NK-92 (cell line): ENCODE data around the gene ZNF618.

Experiments
- DNase-seq: peaks from one replicate; lab custom pipeline; 2025; ENCODE audit not compliant: unreplicated experiment; lab: John Stamatoyannopoulos, UW

Gene ZNF618

DNA sequence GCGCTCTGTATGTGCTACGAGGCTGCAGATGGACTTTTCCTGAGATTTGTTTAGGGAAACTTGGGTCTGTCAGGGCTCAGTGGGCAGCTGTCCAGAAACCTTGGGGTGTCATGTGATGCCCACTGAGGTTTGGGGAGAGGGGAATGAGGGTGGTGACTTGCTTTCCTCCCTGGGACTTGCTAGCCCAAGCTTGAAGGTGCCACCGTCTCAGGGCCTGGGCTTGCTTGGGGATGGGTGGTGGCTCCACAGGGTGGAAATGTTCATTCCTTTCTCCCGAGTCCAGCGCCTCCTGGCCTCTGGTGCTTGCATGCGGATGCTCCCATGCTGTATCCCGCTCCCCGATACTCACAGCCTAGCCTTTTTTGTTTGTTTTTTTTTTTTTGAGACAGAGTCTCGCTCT is 33.3 kb downstream of the ZNF618 start:
- no peak for DNase-seq

DNA sequence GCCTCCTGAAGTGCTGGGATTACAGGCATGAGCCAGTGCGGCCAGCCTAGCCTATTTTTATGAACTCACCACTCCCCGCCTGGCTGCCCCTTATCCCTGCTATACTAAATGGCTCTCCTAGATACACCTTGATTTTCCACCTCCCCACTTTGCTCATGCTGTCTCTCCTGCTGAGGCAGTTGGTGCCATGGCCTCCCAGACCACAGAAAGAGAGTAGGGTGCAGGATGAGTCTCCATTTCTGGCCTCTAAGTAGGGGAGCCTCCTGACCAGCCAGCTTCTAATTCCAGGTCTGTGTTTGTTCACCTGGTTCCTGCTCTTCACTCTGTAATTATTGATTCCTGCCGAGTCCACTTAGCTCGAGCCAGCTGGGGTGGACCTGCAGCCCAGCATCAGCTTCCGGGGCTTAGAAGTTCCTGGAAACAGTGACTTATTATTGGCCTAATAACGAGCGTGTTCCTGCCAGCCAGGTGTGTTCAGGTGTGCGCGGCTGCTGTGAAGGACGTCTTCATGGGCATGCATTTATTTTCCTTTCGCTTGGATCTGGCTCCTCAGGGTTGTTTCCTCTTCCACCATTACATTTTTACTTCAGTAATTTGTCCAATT is 34.0 kb downstream of the ZNF618 start:
- DNase-seq, result no peak

DNA sequence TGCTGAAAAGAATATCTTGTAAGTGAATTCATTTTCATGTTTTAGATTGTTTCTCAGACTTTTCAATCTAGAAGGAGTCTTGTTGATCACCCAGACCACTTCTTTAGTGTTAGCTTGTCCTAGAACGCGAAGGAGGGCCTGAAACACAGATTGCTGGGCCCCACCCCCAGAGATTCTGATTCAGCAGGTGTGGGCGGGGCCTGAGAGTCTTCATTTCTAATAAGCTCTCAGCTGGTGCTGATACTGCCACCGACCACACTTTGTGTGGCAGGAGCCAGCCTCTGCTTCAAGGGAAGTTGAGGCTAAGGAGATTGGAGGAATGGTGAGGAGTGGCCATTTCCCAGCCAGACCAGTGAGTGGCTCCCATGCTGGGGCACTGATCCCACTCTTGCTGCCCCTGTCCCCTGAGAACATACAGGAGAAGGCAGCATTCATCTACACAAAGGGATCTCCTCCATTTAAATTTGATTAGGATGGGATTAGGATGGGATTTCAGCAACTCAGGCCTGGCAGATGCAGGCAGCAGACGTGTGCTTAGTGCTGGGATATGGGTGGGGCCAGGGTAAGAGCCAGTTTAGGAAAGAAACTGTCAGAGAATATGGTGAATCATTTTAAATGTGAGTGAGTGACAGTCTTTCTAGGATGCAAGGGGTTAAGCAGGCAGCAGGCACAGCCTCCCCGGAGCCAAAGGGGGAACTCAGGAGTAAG is 35.9 kb downstream of the ZNF618 start:
- DNase-seq, result no peak

DNA sequence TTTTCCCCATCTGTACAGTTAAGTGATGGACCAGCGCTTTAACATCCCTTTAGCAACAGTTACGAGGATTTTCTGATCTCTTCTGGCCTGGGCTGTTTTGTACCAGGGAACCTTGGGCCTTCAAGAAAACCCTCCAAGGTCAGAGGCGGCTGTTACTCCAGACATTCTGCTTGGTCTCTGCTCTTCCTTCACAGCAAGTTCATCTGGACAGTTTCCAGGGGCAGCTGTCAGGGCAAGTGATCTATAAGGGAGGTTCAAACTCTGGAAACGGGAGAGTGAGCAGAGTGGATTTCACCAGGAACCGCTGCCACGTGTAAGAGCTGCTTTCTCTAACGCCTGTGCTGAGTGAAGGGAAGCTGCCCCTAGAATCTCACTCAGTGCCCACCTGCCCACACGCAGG is 36.7 kb downstream of the ZNF618 start:
- DNase-seq, result no peak

DNA sequence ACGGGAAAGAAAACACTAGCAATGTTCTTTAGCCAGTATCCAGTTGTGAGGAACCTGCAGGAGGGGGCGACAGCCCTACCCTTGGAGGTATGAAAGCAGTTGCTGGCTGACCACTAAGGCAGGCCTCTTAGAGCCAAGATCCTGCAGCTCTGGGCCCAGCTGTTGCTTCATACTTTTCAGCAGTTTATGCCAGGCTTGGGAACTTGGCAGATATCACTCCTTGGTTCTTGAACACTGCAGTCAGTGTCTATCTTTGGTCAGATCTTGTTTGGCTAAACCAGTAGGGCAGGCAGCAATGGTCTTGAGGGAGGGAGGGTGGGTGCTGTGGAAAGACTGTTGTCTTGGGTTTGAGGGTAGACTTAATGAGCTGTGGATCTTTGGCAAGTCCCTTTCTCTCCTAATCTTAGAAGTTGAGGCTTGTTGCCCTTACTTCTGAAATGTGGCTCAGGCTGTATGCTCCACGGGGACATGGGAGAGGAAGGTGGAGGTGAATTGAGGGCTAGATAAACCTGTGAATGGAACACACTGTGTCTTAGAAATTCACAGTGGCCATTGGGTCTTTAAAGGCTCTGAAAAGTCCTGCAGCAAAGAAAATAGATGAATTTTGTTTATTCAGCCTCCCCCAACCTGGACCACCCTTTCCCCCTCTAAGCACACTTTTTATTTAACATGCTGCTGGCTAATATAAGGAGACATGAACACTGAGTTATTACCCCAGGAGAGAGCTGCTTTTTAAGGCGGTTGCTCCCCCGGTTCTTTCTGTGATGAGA is 37.5 kb downstream of the ZNF618 start:
- DNase-seq, result no peak

DNA sequence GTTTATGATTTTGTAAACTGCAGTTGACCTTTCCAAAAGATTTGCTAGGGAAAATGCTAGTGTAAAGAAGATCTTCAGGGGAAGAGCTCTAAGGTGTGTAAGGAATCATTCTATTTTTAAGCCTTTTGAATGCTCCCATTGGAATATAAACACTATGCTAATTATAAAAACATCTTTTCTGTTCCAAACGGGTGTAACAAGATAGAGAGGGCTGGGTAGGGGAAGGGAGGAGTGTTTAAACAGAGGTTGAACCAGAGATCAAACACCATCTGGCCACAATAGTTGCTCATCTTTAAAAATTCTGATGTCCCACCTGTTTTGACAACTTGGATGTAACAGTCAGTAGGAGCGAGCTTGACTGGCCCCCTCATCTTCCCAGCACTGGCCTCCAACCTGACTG is 38.4 kb downstream of the ZNF618 start:
- no peak for DNase-seq

DNA sequence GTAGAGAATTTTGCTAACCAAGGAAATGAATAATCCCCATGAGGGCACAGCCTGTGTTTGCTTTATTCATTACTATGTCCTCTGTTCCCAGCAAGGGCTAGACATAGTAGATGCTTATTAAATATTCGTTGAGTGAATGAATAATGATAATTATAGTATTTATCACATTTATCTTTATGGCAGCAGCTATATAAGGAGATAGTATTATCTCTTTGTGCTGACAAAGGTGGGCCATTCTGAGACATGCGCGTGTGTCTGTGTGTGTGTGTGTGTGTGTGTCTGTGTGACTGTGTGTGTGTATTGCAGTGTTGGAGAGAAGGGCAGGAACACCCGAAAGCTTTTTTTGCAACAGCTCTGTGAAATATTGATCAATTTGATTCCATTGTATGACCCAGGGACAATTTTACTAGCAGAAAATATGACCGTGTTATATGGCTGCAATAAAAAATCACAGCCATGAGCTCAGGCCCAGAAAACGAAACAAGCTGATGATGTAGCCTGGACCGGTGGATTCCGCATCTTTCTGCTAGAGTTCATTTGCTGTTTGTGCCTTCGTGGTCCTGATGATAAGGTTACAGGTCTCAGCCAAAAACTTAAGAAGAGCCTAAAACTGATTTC is 39.8 kb downstream of the ZNF618 start:
- DNase-seq, result no peak

DNA sequence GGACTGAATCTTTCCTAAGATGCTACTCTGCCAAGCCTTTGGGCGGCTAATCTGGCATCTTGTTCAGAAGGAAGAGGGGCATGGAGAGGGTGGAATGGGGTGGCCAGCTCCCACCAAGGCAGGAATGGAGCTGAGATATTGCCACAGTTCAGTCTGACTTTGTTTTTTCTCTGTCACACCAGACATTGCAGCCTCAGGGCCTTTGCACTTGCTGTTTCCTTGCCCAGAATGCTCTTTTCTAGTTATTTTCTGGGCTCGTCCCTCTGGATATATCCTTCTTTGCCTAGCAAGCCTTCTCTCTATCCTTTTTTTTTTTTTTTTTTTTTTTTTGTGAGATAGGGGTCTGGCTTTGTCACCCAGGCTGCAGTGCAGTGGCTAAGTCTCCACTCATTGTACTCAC is 40.8 kb downstream of the ZNF618 start:
- no peak for DNase-seq

DNA sequence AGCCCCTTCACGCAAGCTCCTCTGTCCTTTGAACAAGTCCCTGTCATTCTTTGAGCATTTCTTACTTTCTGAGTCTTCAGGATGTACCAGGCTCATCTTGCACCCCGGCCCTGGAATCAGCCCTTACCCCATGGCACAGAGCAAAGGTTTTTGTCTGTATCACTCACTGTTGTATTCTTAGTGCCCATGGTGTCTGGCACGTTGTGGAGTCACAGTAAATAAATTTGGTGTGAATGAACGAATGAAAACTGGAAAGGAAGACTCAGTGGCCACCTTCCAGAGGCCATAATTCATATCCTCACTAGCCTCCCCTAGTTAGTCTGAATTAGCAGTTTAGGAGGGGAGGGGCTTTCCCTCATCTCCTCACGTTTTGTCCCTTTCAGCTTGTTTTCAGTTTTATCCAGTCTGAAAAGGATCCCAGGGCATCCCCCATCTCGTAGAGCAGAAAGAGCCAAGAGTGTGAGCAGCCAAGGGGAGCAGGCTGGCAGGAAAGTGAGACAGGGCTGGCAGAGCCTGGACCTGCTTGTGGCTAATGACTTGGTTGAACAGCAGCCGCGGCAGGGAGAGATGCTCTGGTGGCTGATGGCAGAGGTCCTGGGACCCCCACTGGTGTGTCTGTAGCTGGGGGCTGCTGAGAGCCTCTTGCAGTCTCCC is 42.7 kb downstream of the ZNF618 start:
- no peak for DNase-seq

DNA sequence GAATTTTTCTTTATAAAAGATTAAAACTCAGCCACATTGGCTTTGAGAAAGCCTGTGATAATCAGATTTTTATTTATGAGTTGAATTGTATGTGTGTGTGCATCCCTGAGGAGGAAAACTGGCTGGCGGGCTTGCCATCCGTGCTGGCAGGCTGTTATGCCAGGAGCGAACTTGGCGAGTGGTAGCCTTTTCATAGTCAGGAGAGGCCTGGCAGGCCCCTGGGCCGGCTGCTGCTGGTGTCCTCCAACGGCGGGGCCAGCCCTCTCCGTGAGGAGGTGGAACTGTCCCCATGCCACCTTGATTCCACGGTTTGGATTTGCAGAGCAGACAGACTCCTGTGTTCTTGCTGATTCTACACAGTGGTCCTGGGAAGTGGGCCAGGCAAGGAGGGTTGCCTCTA is 43.3 kb downstream of the ZNF618 start:
- DNase-seq, result no peak

DNA sequence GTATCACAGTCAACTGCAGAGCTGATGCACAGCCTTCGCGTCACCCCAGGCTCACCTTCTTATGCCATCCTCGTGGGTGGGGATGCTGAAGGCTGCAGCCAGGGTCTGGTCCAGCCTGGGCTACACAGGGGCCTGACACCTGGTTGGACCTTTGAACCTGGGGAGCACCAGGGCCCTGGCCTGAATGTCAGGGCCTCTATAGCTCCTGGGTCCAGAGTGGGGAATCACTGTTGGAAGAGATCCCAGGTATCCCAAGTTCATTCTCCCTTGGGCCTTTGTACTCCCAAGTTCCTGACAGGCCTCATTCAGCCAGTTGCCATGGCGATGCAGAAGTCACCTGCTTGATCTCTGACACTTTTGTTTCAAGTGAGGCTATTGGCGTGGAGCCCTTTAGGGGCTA is 43.8 kb downstream of the ZNF618 start:
- DNase-seq, result no peak

DNA sequence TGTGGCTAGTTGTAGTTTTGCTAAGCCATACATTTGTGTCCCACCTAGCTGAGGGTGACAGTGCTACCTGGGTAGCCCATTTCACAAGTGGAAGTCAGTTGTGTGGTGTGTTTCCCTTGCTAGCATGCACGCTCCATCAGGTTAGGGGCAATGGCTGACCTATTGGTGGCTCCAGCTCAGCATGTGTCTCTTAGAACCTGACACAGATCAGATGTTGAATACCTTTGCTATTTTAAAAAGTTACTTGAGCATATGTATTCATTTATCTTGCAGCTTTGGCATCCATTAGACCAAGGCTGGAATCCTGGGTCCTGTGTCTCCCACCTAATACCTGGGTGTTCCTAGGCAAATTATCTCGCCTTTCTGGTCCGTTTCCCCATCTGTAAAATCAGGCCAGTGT is 44.8 kb downstream of the ZNF618 start:
- DNase-seq, result no peak

DNA sequence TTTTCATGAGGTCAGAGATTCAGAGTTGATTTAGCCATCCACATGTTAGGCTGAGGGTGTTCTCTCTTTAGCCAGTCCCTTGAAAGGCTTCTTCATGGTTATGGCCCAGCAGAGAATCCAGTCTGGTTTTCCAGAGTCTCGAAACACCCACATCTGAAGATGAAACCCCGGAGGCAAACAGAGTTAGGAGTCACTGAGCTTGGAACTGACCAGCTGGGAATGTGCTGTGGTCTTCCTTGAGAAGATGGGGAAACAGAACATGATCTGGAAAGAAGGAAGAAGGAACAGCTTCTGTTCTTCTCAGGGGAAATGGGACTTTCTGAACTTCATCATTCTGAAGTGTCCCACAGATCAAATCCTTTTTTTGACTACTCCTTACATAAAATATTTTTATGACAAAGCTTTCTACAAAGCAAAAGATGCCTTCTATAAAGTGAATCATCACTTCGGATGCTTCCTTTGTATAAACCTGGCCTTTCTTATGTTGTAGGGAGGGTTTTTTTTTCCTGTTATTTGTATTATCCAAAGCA is 45.4 kb downstream of the ZNF618 start:
- DNase-seq, result no peak

DNA sequence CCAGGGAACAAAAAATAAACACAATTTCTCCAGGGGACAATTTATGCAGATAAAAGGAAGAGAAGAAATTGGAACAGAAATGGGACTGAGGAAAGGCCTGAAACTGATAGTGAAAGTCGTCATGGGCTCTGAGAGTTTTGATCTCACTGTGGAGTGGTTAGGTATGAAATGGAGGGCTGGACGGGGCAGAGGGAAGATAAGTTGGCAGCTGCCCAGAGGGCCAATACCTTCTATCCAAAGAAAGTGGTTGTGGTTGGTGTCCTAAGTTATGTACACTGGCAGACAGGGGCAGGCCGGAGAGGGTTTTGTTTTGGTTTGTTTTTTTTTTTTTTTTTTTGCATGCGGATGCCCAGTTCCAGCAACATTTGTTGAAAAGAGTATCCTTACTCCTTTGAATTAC is 46.1 kb downstream of the ZNF618 start:
- no peak for DNase-seq

DNA sequence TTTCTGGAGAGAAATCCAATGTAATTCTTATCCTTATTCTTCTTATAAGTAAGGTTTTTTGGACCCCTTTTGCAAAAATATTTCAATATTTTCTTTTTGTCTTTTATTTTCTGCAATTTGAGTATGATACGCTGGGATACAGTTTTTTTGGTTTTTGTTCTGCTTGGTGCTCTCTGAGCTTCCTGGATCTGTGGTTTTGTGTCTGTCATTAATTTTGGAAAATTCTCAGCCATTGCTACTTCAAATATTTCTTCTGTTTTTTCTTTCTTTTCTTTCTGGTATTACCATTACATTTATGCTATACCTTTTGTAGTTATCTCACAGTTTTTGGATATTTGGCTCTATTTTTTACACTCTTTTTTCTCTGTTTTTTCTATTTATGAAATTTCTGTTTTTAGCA is 50.1 kb downstream of the ZNF618 start:
- DNase-seq, result no peak

DNA sequence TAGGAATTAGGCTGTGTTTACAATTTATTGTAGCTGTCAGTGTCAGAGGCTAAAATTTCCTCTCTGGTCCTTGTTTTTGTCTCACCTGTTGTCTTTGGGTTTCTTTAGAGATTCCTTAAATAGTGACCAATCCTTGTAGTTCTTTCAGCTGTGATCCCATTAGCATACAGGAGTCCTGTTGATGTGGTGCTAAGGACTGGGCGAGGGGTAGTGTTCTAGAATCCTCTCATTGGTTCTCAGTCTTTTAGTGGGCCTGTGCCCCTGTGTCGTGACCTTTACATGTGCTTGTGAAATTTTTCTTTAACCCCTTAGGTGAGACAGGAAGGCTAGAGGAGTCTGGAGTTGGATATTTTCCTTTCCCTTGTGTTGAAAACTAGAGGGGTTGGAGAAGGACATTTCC is 51.2 kb downstream of the ZNF618 start:
- DNase-seq, result no peak

DNA sequence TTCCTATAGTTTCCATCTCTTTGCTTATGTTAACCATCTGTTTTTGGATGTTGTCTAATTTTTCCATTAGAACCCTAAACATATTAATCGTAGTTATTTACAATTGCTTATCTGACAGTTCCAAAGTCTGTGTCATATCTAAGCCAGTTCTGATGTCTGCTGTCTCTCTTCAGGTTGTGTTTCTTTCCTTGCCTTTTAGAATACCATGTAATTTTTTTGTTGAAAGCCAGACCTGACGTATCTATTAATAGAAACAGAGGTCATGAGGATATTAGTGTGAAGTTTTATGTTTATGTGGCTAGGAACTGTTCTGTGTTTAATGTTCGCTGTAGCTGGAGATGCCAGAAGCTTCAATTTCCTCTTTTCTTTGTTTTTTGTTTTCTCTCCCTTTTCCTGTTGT is 52.2 kb downstream of the ZNF618 start:
- DNase-seq, result no peak

DNA sequence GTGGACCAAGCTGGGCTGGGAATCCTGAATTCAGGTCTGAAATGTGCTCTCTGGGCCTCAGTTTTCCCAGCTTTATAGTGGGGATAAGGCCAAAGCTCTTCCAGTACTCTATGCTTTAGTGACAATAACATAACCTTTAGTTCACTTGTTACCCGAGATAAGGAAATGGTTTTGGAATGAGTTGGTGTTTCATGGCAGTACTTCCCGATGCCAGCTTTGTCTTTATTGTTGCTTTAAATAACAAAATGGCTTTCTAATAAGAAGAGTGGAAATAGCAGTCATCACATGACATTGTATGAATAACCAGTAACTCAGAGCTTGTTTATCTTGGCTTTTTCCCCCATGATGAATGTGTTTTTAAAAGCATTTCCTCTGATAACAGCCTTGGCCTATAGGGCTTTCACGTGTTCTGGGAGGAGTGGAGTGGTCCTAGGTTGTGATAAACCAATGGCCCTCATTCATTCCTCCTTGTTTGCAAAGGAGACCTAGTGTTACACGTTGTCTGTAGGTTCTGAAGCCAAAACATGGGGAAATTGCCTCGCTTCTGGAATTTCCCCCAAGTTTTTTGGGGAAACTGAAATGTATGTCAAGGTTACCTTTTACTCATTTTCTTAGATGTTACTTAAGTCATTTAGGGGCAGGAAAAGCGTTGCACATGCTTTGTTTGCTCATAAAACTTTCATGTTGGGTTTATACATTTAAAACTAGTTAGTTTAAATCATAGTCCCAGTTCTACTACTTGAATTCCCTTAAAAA is 53.7 kb downstream of the ZNF618 start:
- no peak for DNase-seq

DNA sequence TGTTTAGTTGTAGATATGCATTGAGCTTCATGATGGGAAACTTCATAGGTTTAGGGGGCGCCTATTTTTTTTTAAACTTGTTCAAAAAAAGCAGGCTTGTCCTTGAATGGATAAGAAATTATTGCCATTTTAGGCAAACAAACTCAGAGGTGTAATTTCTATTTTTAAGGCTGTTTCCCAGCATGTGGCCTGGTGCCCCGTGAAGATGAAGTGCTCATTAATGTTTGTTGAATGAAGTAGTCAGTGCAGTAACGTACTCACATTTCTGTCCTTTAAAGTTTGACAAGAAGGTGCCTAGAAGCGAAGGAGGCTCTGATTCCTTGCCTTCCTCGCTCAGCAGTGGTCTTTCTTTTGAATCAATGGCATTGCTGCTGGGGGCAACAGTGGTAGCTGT is 54.3 kb downstream of the ZNF618 start:
- DNase-seq, result no peak

DNA sequence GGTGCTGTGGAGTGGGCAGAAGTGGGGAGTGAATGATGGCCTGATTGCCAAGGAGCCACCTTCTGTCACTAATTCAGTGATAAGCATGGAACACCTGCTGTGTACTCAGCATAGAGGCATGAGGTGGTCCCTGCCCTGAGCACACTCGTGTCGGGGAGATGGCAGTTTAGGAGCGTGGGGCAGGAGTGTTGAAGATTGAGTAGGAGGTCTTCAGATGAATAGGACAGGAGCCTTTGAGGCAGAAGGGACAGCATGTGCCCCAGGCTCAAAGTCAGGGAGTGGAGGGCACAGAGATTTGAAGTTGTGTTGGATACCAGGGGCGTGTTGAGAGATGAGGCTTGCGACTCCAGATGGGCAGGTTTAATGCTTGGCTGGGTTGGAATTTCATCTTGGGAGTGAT is 55.0 kb downstream of the ZNF618 start:
- DNase-seq, result no peak

DNA sequence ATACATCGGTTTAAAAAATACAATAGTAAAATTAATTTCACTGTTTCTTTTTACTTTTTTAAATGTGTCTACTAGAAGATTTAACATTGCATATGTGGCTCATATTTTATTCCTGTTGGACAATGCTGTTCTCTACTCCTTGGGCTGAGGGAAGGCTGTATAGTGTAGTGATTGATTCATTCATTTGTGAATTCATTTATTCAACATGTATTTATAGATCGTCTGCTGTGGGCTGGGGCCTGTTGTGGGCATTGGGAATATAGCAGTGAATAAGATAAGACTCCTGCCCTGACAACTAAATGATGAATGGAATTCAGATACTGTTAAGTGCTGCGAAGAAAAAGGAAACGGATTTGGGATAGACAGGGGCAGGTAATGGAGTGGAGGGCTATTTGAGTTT is 55.7 kb downstream of the ZNF618 start:
- no peak for DNase-seq
